Measurements from ENCODE around the gene CPA1.

- TF ChIP-seq CTCF (IDR thresholded peaks at IDR 0.05; ENCODE audit: low read depth, low read length) (no peak), EZH2phosphoT487 (IDR thresholded peaks at IDR 0.05; ENCODE audit: low read depth) (no peak)
These were observed 52.6 kb downstream of the CPA1 start for GRCh38 chr7:130432886-130433285.

Data from OCI-LY3 (cell line).